Measurements from ENCODE around the gene GPR153. TPM values are rescaled to one million over a fixed set of nuclear protein-coding genes. Genes with fewer than 3 reads are reported as not detected.

The GPR153 gene
- total and polyA plus RNA-seq, 2 of the 13 experiments (the other 11 are each of a cell fraction or from before 2014, with no cell fraction given) = 0.22 to 0.31 TPM

GRCh38 chr1:6259491-6260362 is 1.2 kb downstream of the GPR153 start (continued):
- TF ChIP-seq ZZZ3 (CRISPR knock-in tag; IDR thresholded peaks at IDR 0.05; ENCODE audit: borderline replicate concordance) (no peak), ZNF550 (CRISPR knock-in tag; IDR thresholded peaks at IDR 0.05; ENCODE audit: borderline replicate concordance) (no peak), TCF7 (IDR thresholded peaks at IDR 0.05; ENCODE audit: low read depth) (peak; percentile 10; the same call in 1 of the 2 replicates), ZNF34 (CRISPR knock-in tag; IDR thresholded peaks at IDR 0.05; ENCODE audit: borderline replicate concordance) (no peak), CSRNP1 (CRISPR knock-in tag; IDR thresholded peaks at IDR 0.05) (peak; percentile 68; the same call in 1 of the 2 replicates), ARID3A (IDR thresholded peaks at IDR 0.05; ENCODE audit: low read depth, low read length) (no peak)

- FAIRE-seq (no peak), ATAC-seq (no peak), DNase-seq (ENCODE audit: low spot score) (no peak)
- no peak overlapping the region for H3K4me3 ChIP-seq (replicated peaks in 1 of 3; ENCODE audit: insufficient read depth in 1 of 3, low read depth in 2 of 3, low read length in 3 of 3)
- no peak overlapping the region for H3K27ac ChIP-seq (ENCODE audit: extremely low read length, insufficient read depth, low read length)
- intact Hi-C loops (cut with micrococcal nuclease; ENCODE audit: unreplicated experiment) = no loop called here
- BruUV-seq (replicated peaks) = no TSS peak
- peaks cover 24% of the 10 kb centered on the region for H3K4me1 ChIP-seq (ENCODE audit: insufficient read depth, low read length)
- ChIA-PET CTCF (ENCODE audit: low intra/inter-chr PET ratio, low total read pairs) (no interaction called here), POLR2A (no interaction called here)
- H2AFZ ChIP-seq (ENCODE audit: low read length) = no peak overlapping the region
- no peaks in the 10 kb centered on the region for H3K36me3 ChIP-seq (replicated peaks in 1 of 2; ENCODE audit: control insufficient read depth in 1 of 2, insufficient read depth in 2 of 2, low read length in 2 of 2)
- 36% methylated on average over 7 of the region's 10 CpGs for WGBS (ENCODE audit: low lambda C conversion rate)
- H3K79me2 ChIP-seq (ENCODE audit: insufficient read depth, low read length) = no peaks in the 10 kb centered on the region
- TF ChIP-seq ZMYM3 (CRISPR knock-in tag; IDR thresholded peaks at IDR 0.05) (peak; percentile 60; the same call in 1 of the 2 replicates), STAG1 (CRISPR knock-in tag; IDR thresholded peaks at IDR 0.05) (no peak), SKIL (CRISPR knock-in tag; IDR thresholded peaks at IDR 0.05; ENCODE audit: borderline replicate concordance) (0 out of 2 replicates have a peak, but pooled peaks have one; percentile 17)
- in situ Hi-C loops (cut with HindIII; ENCODE audit: extremely low pct_ligation_motif_present, low pct_unique_long_range_greater_than_20kb) = no loop called here
- no peak overlapping the region for H3K9ac ChIP-seq (ENCODE audit: insufficient read depth, low read depth, low read length)
- no peaks in the 10 kb centered on the region for H4K20me1 ChIP-seq (ENCODE audit: insufficient read depth, low read length)
- H3K9me3 ChIP-seq (ENCODE audit: low read length) = no peaks in the 10 kb centered on the region
- peaks cover 0 to 7% of the 10 kb centered on the region in 2 experiments; a peak in 3 of 5 replicates for H3K27me3 ChIP-seq (ENCODE audit: control insufficient read depth in 1 of 2, insufficient read depth in 2 of 2, low read length in 2 of 2)
- H3K4me2 ChIP-seq (ENCODE audit: low read depth, low read length) = no peak overlapping the region
Observed at GRCh38 chr1:6258675-6259074, 2.2 kb downstream of the GPR153 start.

Measured in HepG2 (cell line).